DMS153 (cell line): Measurements from ENCODE around the gene DEK.
"Not testable (repeated sequence)": the region's sequence is repeated elsewhere in the genome, so short reads cannot be mapped to it uniquely, and the experiment has no call there.

Source experiments
- DNase-seq: peaks from one replicate; lab custom pipeline; 2025; lab: John Stamatoyannopoulos, UW

Gene DEK

DNA sequence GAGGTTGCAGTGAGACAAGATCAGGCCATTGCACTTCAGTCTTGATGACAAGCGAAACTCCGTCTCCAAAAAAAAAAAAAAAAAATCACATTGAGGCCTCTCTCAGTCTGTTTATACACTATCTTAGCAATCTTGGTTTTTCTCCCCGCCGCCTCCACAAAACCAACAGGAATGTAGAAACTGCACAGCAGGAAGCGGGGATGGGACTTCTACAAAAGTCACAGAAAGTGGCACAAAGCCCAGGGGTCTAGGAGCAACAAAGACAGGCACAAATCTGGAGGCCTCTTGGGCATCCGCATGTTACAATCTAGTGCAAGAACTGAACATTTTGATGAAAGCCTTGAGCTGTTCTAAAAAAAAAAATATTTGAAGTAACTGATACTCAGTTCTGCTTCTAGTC lies 60.5 kb downstream of the DEK start:
- no peak for DNase-seq

GRCh38 chr6:18192026-18192425 lies 72.3 kb downstream of the DEK start:
- no peak for DNase-seq

DNA sequence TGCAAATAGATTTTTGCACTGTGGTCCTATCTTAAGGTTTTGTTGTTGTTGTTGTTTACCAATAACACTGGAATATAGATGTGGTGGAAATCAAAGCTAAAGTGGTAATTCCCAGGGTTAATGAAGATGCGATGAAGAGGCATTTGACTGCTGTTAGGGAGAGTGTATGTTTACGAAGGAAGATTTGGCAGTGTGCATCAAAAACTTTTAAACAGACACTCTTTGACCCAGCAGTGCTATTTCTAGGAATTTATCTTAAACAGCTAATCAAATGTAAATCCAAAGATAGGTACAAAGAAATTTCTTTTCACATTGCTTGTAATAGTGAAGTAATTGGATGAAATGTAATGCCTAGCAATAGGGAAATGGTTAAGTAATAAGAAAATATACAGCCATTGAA lies 75.1 kb downstream of the DEK start:
- DNase-seq: no peak

GRCh38 chr6:18187701-18188100 lies 76.6 kb downstream of the DEK start:
- DNase-seq: no peak

DNA sequence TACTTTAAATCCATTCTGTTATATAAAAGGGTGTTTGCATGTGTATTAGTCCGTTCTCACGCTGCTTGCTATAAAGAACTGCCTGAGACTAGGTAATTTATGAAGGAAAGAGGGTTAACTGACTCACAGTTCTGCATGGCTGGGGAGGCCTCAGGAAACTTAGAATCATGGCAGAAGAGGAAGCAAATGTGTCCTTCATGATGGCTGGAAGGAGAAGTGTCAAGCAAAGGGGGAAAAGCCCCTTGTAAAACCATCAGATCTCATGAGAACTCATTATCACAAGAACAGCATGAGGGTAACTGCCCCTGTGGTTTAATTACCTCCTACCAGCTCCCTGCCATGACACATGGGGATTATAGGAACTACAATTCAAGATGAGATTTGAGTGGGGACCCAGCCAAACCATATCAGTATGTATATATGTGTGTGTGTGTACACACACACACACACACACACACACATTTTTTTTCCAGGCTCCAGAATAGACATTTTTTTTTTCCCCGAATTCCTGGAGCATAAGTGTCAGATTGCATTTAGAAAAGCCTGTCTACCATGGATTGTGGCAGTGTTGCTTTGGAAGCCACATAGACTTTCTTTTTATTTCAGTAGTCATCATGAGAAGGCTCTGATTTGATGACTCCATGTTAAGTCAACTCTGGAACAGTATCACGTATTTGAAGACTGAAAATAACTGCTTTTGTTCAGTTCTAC lies 77.6 kb downstream of the DEK start:
- DNase-seq: no peak

DNA sequence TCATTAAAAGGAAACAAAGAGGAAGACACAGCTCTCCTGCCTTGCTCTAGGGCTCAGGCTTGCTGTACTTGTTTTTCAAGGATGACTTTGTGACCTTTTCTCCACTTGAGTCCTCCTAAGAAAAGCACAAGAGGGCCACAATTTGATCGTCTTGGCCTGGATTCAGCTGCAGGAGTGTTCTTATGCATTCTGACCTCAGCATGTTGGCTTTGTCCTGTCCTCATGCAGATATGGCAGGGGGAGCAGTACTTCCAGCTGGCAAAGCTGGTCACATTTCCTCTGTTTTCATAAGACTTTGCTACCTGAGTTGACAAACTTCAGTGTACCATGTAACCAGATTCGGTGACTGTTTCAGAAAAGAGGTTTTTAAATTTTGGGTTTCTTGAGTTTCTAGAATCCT lies 78.3 kb downstream of the DEK start:
- DNase-seq: no peak

DNA sequence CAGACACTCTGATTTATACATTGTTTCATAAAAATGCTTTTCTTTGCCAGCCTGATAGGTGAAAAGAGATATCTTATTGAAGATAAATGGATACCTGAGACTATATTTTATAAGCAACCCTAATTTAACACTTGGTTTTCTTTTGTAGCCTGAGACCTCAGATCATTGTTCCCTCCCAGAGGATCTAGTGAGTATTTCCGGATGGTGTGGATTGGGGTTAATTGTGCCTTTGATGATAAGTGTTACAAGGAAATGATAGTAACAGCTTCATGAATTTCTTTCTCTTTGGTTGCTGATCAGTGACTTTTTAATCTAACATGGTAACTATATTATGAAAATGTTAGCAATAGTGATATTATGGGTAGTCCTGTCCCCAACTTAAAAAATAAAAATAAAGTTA lies 78.7 kb downstream of the DEK start:
- DNase-seq: no peak

- DNase-seq: no peak
Observed at GRCh38 chr6:18183766-18184165, 80.6 kb downstream of the DEK start.

DNA sequence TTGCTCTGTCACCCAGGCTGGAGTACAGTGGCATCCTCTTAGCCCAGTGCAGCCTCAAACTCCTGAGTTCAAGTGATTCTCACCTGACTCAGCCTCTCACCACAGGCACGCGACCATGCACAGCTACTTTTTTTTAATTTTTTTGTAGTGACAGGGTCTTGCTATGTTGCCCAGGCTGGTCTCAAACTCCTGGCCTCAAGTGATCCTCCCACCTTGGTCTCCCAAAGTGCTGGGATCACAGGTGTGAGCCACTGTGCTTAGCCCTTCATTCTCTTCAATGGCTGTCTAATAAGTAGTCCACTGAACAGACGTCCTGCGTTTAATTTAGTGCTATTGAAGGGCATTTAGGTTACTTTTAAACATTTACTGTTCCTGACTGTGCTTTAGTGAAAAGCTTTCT lies 81.8 kb downstream of the DEK start:
- DNase-seq: no peak

DNA sequence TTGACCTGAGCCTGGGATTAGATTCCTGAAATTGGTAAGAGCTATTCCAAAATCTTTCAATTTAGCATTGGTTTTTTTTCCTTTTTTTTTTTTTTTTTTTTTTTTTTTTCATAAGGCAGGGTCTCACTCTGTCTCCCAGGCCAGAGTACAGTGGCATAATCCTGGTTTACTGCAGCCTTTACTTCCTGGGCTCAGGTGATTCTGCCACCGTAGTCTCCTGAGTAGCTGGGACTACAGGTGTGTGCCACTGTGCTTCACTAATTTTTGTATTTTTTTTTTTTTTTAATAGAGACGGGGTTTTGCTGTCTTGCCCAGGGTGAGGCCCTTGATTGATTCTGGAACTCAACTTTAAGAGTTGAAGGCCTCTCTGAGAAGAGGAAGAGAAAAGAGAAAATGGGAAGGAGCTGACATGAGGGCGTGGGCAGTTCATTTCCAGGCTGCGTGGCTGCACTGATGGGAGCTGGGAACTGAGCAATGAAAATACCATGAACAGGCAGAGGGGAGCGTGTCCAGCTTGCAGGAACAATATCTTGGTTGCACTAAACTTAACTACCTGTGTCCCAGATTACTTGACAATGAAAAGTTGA lies 84.5 kb downstream of the DEK start:
- no peak for DNase-seq

GRCh38 chr6:18178960-18179615 lies 85.2 kb downstream of the DEK start:
- no peak for DNase-seq

DNA sequence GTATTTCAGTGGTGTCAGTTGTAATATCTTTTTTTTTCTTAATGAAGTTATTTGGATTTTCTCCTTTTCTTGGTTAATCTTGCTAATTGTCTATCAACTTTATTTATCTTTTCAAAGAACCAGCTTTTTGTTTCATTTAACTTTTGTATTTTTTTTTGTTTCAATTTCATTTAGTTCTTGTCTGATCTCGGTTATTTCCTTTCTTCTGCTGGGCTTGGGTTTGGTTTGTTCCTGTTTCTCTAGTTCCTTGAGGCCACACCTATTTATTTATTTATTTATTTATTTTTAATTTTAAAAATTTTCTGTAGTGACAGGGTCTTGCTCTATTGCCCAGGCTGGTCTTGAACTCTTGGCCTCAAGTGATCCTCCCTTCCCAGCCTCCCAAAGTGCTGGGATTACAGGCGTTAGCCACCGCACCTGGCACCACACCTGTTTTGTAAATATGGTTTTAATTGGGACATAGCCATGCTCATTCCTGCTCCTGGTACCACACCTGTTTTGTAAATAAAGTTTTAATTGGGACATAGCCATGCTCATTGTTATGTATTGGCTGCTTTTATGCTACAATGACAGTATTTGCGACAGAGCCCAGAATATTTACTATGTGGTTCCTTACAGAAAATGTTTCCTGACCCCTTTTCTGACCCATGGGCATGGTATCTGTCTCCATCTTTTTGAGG lies 86.9 kb downstream of the DEK start:
- DNase-seq: no peak

DNA sequence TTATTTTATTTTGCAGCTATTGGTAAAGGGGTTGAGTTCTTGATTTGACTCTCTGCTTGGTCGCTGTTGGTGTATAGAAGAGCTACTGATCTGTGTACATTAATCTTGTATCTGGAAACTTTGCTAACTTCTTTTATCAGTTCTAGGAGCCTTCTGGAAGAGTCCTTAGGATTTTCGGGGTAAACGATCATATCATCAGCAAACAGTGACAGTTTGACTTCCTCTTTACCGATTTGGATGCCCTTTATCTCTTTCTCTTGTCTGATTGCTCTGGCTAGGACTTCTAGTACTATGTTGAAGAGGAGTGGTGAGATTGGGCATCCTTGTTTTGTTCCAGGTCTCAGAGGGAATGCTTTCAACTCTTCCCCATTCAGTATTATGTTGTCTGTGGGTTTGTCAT lies 88.1 kb downstream of the DEK start:
- not testable (repeated sequence) for DNase-seq
